Smooth muscle cell (in vitro differentiated cells): ENCODE results near the gene HOXD9. TPM values are rescaled to one million over a fixed set of nuclear protein-coding genes. Genes with fewer than 3 reads are reported as not detected.

ENCODE experiments used
- DNase-seq: peaks from one replicate; lab custom pipeline; 2025; ENCODE audit not compliant: unreplicated experiment; lab: John Stamatoyannopoulos, UW
- H2AFZ ChIP-seq: fragments of 200-600 bp; sonication (generic); 2 replicates; pipeline ENCODE4 v1.6.0; 2016; ENCODE audit warnings: antibody characterized with exemption, low read depth, mild to moderate bottlenecking
- H3F3A ChIP-seq: fragments of 200-600 bp; sonication (generic); 2 replicates; pipeline ENCODE4 v1.6.0; 2017; ENCODE audit warnings: antibody characterized with exemption, low read depth
- H3K27ac ChIP-seq: fragments of 200-600 bp; sonication (generic); 2 replicates; pipeline ENCODE4 v1.5.1; 2016; ENCODE audit warnings: low read depth, mild to moderate bottlenecking
- H3K27me3 ChIP-seq: fragments of 200-600 bp; sonication (generic); 2 replicates; pipeline ENCODE4 v1.6.1; 2016; ENCODE audit warnings: low read depth, mild to moderate bottlenecking
- H3K36me3 ChIP-seq: fragments of 200-600 bp; sonication (generic); 2 replicates; pipeline ENCODE4 v1.5.1; 2016; ENCODE audit warnings: low read depth
- H3K4me1 ChIP-seq: fragments of 200-600 bp; sonication (generic); 2 replicates; pipeline ENCODE4 v1.5.1; 2016; ENCODE audit warnings: low read depth
- H3K4me2 ChIP-seq: fragments of 200-600 bp; sonication (generic); 2 replicates; pipeline ENCODE4 v1.6.0; 2016; ENCODE audit warnings: mild to moderate bottlenecking
- H3K4me3 ChIP-seq: fragments of 200-600 bp; sonication (generic); 2 replicates; pipeline ENCODE4 v1.5.1; 2016; ENCODE audit warnings: mild to moderate bottlenecking
- H3K79me2 ChIP-seq: fragments of 200-600 bp; sonication (generic); 2 replicates; pipeline ENCODE4 v1.6.0; 2016; ENCODE audit warnings: low read depth, mild to moderate bottlenecking
- H3K9ac ChIP-seq: fragments of 200-600 bp; sonication (generic); 2 replicates; pipeline ENCODE4 v1.6.0; 2016; ENCODE audit warnings: low read depth
- H3K9me3 ChIP-seq: fragments of 200-600 bp; sonication (generic); replicated peaks from 2 replicates; pipeline ENCODE4 v1.5.1; 2016; ENCODE audit warnings: low read depth
- H4K20me1 ChIP-seq: fragments of 200-600 bp; sonication (generic); 2 replicates; pipeline ENCODE4 v1.6.0; 2016; ENCODE audit warnings: low read depth
- CTCF ChIP-seq: fragments of 200-600 bp; sonication (generic); IDR thresholded peaks from 2 replicates; pipeline ENCODE4 v1.5.1; 2017; ENCODE audit warnings: borderline replicate concordance, mild to moderate bottlenecking, antibody characterized with exemption; ENCODE audit not compliant: insufficient read depth, poor library complexity, severe bottlenecking
- WGBS: methylation state at CpG from one replicate; pipeline ENCODE4 v1.1.7; 2016; ENCODE audit warnings: low lambda C conversion rate; 5-methylcytosine and 5-hydroxymethylcytosine counted together
- polyA plus RNA-seq: library from polyadenylated mRNA; unstranded; fragments of >200 nt; fragmentation: Nextera tagmentation; extraction: Ambion mirVana; gene quantifications from 2 replicates; pipeline ENCODE4 v1.2.1, GENCODE V29; 2016
- total RNA-seq: library from RNA; depleted of rRNA; stranded (reverse); fragments of >200 nt; gene quantifications from 2 replicates; pipeline ENCODE4 v1.2.3, GENCODE V29; 2014

The HOXD9 gene
- total and polyA plus RNA-seq, 2 experiments from 2014 or later: 0.49 to 2.2 TPM

- Histone ChIP-seq H3F3A (no peaks in the 10 kb centered on the region), H3K4me2 (no peak overlapping the region), H3K9me3 (no peaks in the 10 kb centered on the region), H3K4me1 (no peaks in the 10 kb centered on the region), H4K20me1 (peaks cover 80% of the 10 kb centered on the region), H3K9ac (no peak overlapping the region), H3K36me3 (no peaks in the 10 kb centered on the region), H3K79me2 (peaks cover 29% of the 10 kb centered on the region), H2AFZ (no peak overlapping the region), H3K27ac (no peak overlapping the region), H3K4me3 (no peak overlapping the region), H3K27me3 (peaks cover 96% of the 10 kb centered on the region)
- no peak for TF ChIP-seq CTCF
- DNase-seq: no peak
- 71% methylated on average over 4 of the region's 4 CpGs for WGBS
Observed at GRCh38 chr2:176109946-176110345, 12.6 kb upstream of the HOXD9 start.

DNA sequence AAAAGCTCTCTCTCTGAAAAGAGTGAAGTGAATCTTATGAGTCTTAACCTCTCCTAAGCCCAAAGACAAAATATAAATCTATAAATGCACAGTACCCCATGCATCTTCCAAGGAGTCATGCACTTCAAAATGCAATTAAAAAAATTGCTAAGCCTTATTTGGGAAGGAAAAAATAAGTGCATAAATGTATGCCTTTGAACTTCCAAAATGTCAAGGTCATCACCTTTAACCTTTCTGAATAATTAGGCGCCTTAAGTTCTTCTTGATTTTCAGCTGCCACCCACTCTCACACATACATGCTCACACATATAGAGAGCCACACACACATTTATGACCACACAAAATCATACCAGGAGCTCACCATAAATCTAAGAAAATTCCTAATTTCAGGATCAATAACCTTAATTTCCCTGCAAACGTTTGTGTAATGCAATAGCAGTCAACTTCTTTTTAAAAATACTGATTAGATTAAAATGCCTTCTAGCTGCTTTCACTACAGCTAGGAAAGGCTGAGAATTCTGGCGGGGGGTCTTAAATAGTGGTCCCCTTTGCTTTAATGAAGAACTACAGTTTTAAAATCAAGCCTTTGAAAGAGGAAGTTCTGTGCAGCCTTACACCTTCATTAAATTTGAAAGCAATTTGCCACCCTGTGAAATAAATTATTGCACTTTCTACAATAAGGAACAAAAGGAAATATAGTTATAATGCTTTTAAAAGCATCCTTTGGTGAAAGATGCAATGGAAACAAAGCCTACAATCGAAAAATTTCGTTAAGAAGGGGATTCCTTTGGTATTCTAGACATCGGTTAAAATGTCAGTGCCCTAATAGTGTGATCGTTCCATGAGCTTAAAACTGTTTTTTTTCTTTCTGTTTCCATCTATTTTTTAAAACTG lies 11.9 kb upstream of the HOXD9 start:
- Histone ChIP-seq H3K79me2 (peaks cover 27% of the 10 kb centered on the region), H3K27ac (no peak overlapping the region), H3K4me3 (no peak overlapping the region)

GRCh38 chr2:176111309-176111663 lies 11.2 kb upstream of the HOXD9 start:
- no peaks in the 10 kb centered on the region for H3K4me1 ChIP-seq
- H3K9me3 ChIP-seq: no peaks in the 10 kb centered on the region
- H3K9ac ChIP-seq: no peak overlapping the region
- DNase-seq: no peak
- H3K4me2 ChIP-seq: no peak overlapping the region
- H3K27ac ChIP-seq: no peak overlapping the region
- H3K36me3 ChIP-seq: no peaks in the 10 kb centered on the region
- H3K79me2 ChIP-seq: peaks cover 21% of the 10 kb centered on the region
- peaks cover 96% of the 10 kb centered on the region for H3K27me3 ChIP-seq
- WGBS: 15% methylated on average over 16 of the region's 16 CpGs
- no peak overlapping the region for H2AFZ ChIP-seq
- TF ChIP-seq CTCF: peak; percentile 64
- H3F3A ChIP-seq: no peaks in the 10 kb centered on the region
- H3K4me3 ChIP-seq: peak overlapping the region; percentile 13
- H4K20me1 ChIP-seq: peaks cover 94% of the 10 kb centered on the region

More for the DNA sequence above, 11.9 kb upstream of the HOXD9 start:
- H3K36me3 ChIP-seq: no peaks in the 10 kb centered on the region
- 50% methylated on average over 7 of the region's 7 CpGs for WGBS
- no peak for DNase-seq
- no peaks in the 10 kb centered on the region for H3F3A ChIP-seq
- H3K27me3 ChIP-seq: peaks cover 96% of the 10 kb centered on the region
- no peaks in the 10 kb centered on the region for H3K4me1 ChIP-seq
- H2AFZ ChIP-seq: no peak overlapping the region
- TF ChIP-seq CTCF: no peak
- no peaks in the 10 kb centered on the region for H3K9me3 ChIP-seq
- no peak overlapping the region for H3K9ac ChIP-seq
- no peak overlapping the region for H3K4me2 ChIP-seq
- H4K20me1 ChIP-seq: peaks cover 87% of the 10 kb centered on the region
